Measurements from ENCODE around the gene SELENON. TPM values are rescaled to one million over a fixed set of nuclear protein-coding genes. Genes with fewer than 3 reads are reported as not detected.

SELENON gene
- total RNA-seq, 4 donors from 2014 or later = 26.0 to 57.3 (median 53.6) TPM

GRCh38 chr1:25757846-25758185, 42.2 kb upstream of the SELENON start:
- no peak for ATAC-seq (ENCODE audit: low FRiP score)
- TF ChIP-seq CTCF (IDR thresholded peaks at IDR 0.05) = no peak
- no peak for DNase-seq (ENCODE audit: low spot score)

- TF ChIP-seq CTCF (IDR thresholded peaks at IDR 0.05) = no peak
- no peak for DNase-seq (ENCODE audit: low spot score)
- no peak for ATAC-seq (ENCODE audit: low FRiP score)
These were observed 41.4 kb upstream of the SELENON start for GRCh38 chr1:25758466-25759070.

- TF ChIP-seq CTCF (IDR thresholded peaks at IDR 0.05) = no peak
- ATAC-seq (ENCODE audit: low FRiP score) (no peak), DNase-seq (ENCODE audit: low spot score) (no peak)
These were observed 39.8 kb upstream of the SELENON start for GRCh38 chr1:25760122-25760719.

- TF ChIP-seq CTCF (IDR thresholded peaks at IDR 0.05) = no peak
- ATAC-seq (ENCODE audit: low FRiP score) (no peak), DNase-seq (ENCODE audit: low spot score) (no peak)
These were observed 39.1 kb upstream of the SELENON start for GRCh38 chr1:25760871-25761270.

GRCh38 chr1:25763493-25763892, 36.5 kb upstream of the SELENON start:
- TF ChIP-seq CTCF (IDR thresholded peaks at IDR 0.05) = no peak
- DNase-seq (ENCODE audit: low spot score) (no peak), ATAC-seq (ENCODE audit: low FRiP score) (no peak)

- no peak for TF ChIP-seq CTCF (IDR thresholded peaks at IDR 0.05)
- DNase-seq (ENCODE audit: low spot score) = no peak
- ATAC-seq (ENCODE audit: low FRiP score) = no peak
These were observed 34.7 kb upstream of the SELENON start for GRCh38 chr1:25765136-25765922.

Measured in omental fat pad (tissue), 4 donors.